K562 (cell line): ENCODE data around the gene ZNRF1. TPM values are rescaled to one million over a fixed set of nuclear protein-coding genes. Genes with fewer than 3 reads are reported as not detected.

ENCODE experiments used
- BCOR ChIP-seq: fragments of 450-650 bp; IDR thresholded peaks from 2 replicates; pipeline ENCODE4 v1.6.1; 2016
- BRD9 ChIP-seq: fragments of 450-650 bp; IDR thresholded peaks from 2 replicates; pipeline ENCODE4 v1.6.1; 2018; ENCODE audit warnings: low read depth; ENCODE audit not compliant: partially characterized antibody
- COPS2 ChIP-seq: fragments of 450-650 bp; conservative IDR thresholded peaks from 2 replicates; pipeline ENCODE4 v1.6.1; 2016; ENCODE audit warnings: mild to moderate bottlenecking, moderate library complexity
- CREB1 ChIP-seq, 2 experiments: sonication (generic) in 1 of 2; formaldehyde crosslinking in 1 of 2; IDR thresholded peaks; 2 replicates each; pipeline versions ENCODE4 v1.6.1 to v1.8.0; 2012 to 2022; ENCODE audit warnings: inconsistent platforms in 1 of 2, mild to moderate bottlenecking in 1 of 2, missing genetic modification reagents in 1 of 2, moderate library complexity in 1 of 2
- CREBBP ChIP-seq: IDR thresholded peaks from one replicate; pipeline ENCODE4 v1.6.1; 2012; ENCODE audit warnings: low read depth, mild to moderate bottlenecking, control low read depth, inconsistent platforms, low read length
- CREM ChIP-seq: IDR thresholded peaks from 2 replicates; pipeline ENCODE4 v1.6.1; 2014; ENCODE audit warnings: antibody characterized with exemption, low read depth
- DACH1 ChIP-seq: fragments of 450-650 bp; IDR thresholded peaks from 2 replicates; pipeline ENCODE4 v1.6.1; 2018; ENCODE audit not compliant: partially characterized antibody
- EGR1 ChIP-seq: fragments of 450-650 bp; conservative IDR thresholded peaks from 2 replicates; pipeline ENCODE4 v1.6.1; 2017; ENCODE audit warnings: mild to moderate bottlenecking
- FOXA1 ChIP-seq: fragments of 450-650 bp; IDR thresholded peaks from 2 replicates; pipeline ENCODE4 v1.6.1; 2016; ENCODE audit warnings: mild to moderate bottlenecking, borderline replicate concordance
- GATAD2A ChIP-seq: fragments of 450-650 bp; IDR thresholded peaks from 2 replicates; pipeline ENCODE4 v1.6.1; 2017
- HDAC1 ChIP-seq, 2 experiments: fragments of 450-650 bp; IDR thresholded peaks; 2 replicates each; pipeline ENCODE4 v1.6.1; 2016 to 2017; ENCODE audit warnings: inconsistent platforms in 1 of 2, mild to moderate bottlenecking in 1 of 2, moderate library complexity in 1 of 2
- HDAC2 ChIP-seq: fragments of 450-650 bp; IDR thresholded peaks from 2 replicates; pipeline ENCODE4 v1.6.1; 2016; ENCODE audit warnings: mild to moderate bottlenecking
- HMG20A ChIP-seq: fragments of 450-650 bp; formaldehyde crosslinking; conservative IDR thresholded peaks from 2 replicates; pipeline ENCODE4 v1.4.0; 2020; ENCODE audit warnings: mild to moderate bottlenecking, mixed read lengths
- HMGN3 ChIP-seq: IDR thresholded peaks from 2 replicates; pipeline ENCODE4 v1.6.1; 2011; ENCODE audit warnings: borderline replicate concordance, low read depth, mild to moderate bottlenecking, mixed read lengths, low read length; ENCODE audit not compliant: insufficient read length; ENCODE audit errors: extremely low read depth
- MAFK ChIP-seq: IDR thresholded peaks from 2 replicates; pipeline ENCODE4 v1.6.1; 2011; ENCODE audit warnings: low read length, improper control_type of control experiment
- MLLT1 ChIP-seq, 2 experiments: fragments of 450-650 bp; IDR thresholded peaks; 2 replicates each; pipeline ENCODE4 v1.6.1; 2016
- MYNN ChIP-seq, 2 experiments: sonication (generic); formaldehyde crosslinking in 1 of 2; IDR thresholded peaks; 2 replicates each; pipeline versions ENCODE4 v1.5.0 to v1.6.1; 2016 to 2020; ENCODE audit warnings: antibody characterized with exemption in 1 of 2, missing genetic modification reagents in 1 of 2
- NCOA4 ChIP-seq: fragments of 450-650 bp; IDR thresholded peaks from 2 replicates; pipeline ENCODE4 v1.6.1; 2018; ENCODE audit warnings: mild to moderate bottlenecking; ENCODE audit not compliant: partially characterized antibody
- NFE2 ChIP-seq: IDR thresholded peaks from 2 replicates; pipeline ENCODE4 v1.6.1; 2014; ENCODE audit warnings: antibody characterized with exemption, low read depth
- NONO ChIP-seq, 2 experiments: fragments of 200-400 bp in 1 of 2; fragments of 450-650 bp in 1 of 2; formaldehyde crosslinking in 1 of 2; IDR thresholded peaks; 2 replicates each; pipeline ENCODE4 v1.6.1; 2017; ENCODE audit warnings: low read depth in 2 of 2, mild to moderate bottlenecking in 2 of 2, moderate library complexity in 2 of 2, low read length in 1 of 2
- POLR2AphosphoS5 ChIP-seq: IDR thresholded peaks from 2 replicates; pipeline ENCODE4 v1.6.1; 2011; ENCODE audit warnings: mild to moderate bottlenecking, low read depth, low read length, moderate library complexity; ENCODE audit not compliant: control insufficient read depth, insufficient read depth
- SRSF1 ChIP-seq: fragments of 200-400 bp; formaldehyde crosslinking; IDR thresholded peaks from 2 replicates; pipeline ENCODE4 v1.6.1; 2017; ENCODE audit warnings: mild to moderate bottlenecking, low read depth, low read length, moderate library complexity
- ZBTB43 ChIP-seq: sonication (generic); formaldehyde crosslinking; IDR thresholded peaks from 2 replicates; pipeline ENCODE4 v1.8.0; 2023; ENCODE audit warnings: mild to moderate bottlenecking, missing genetic modification reagents
- ZNF174 ChIP-seq: fragments of 250-450 bp; sonication (Bioruptor Pico); IDR thresholded peaks from 2 replicates; pipeline ENCODE4 v1.4.0; 2020; ENCODE audit warnings: mild to moderate bottlenecking
- ZNF24 ChIP-seq: fragments of 450-650 bp; IDR thresholded peaks from 2 replicates; pipeline ENCODE4 v1.6.1; 2016
- ZNF316 ChIP-seq: fragments of 450-650 bp; IDR thresholded peaks from 2 replicates; pipeline ENCODE4 v1.6.1; 2016
- ZNF384 ChIP-seq: IDR thresholded peaks from 2 replicates; pipeline ENCODE4 v1.6.1; 2012; ENCODE audit warnings: low read depth, low read length, improper control_type of control experiment
- ZNF699 ChIP-seq: fragments of 250-450 bp; sonication (Bioruptor Pico); IDR thresholded peaks from 2 replicates; pipeline ENCODE4 v1.8.0; 2021; ENCODE audit warnings: mild to moderate bottlenecking, moderate library complexity; ENCODE audit not compliant: insufficient replicate concordance
- ZNF766 ChIP-seq: fragments of 200-800 bp; sonication (Bioruptor generic); conservative IDR thresholded peaks from 2 replicates; pipeline ENCODE4 v1.6.1; 2016; ENCODE audit warnings: missing genetic modification characterization, missing compliant biosample characterization
- polyA plus RNA-seq, 8 experiments: library from polyadenylated mRNA; depleted of rRNA in 4 of 8; stranded (reverse) in 5 of 8; unstranded in 3 of 8; fragments of >200 nt; fragmentation: Nextera tagmentation in 2 of 8; fragmentation: Illumina TruSeq in 1 of 8; extraction: Ambion mirVana in 2 of 8; extraction: Trizol in 1 of 8; gene quantifications; 2 replicates each; pipeline versions ENCODE4 v1.2.1 to v1.2.3, GENCODE V29; 2011 to 2014; ENCODE audit warnings: inconsistent platforms in 1 of 8, missing spikeins in 1 of 8
- total RNA-seq, 7 experiments: library from RNA; depleted of rRNA in 6 of 7; stranded (reverse); fragments of >200 nt in 6 of 7; fragmentation: Illumina TruSeq in 2 of 7; extraction: Trizol in 2 of 7; gene quantifications; 2 replicates each; pipeline versions ENCODE4 v1.2.1 to v1.2.3, GENCODE V29; 2011 to 2021; ENCODE audit warnings: low replicate concordance in 1 of 7

ZNRF1 gene
- total and polyA plus RNA-seq, 9 of the 15 experiments (the other 6 are each of a cell fraction or from before 2014, with no cell fraction given), result 9.5 to 37.7 (median 20.0) TPM

DNA sequence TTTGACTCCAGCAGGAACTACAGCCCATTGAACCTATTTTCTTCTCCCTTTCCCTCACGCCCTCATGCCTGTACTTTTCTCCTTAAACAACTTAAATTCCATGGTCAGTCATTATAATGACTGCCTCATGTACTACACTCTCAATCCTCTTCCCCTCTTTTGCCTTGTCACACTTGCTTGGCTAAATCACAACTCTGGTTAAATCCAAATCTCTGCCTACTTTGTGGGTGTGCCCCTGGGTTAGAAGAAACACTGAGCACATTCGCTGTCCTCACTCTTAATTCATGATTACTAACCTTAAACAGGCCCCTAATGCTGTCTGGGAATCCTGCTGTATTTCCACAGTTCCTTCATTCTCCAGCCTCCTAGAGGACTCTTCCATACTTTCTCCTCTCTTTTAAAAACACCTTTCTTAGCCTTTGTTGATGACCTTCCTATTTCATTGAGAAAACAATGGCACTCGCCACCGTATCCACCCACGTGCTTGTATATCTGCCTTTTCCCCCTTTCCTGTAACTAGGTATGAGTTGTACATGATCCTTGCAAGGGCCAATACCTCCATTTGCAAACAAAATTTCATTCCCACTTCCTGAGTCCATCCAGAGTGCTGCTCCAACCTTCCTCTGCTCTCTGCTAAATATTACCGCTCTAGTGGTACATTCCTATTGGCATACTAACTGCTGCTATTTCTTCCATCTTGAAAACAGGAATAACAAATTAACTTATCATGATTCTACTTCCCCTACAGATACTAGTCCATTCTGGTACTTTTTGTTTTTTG lies 28.9 kb downstream of the ZNRF1 start (continued):
- TF ChIP-seq HMG20A (CRISPR knock-in tag), result no peak
- no peak for TF ChIP-seq NONO (IDR thresholded peaks at IDR 0.05; ENCODE audit: low read depth in 2 of 2, low read length in 1 of 2)
- no peak for TF ChIP-seq HMGN3
- no peak for TF ChIP-seq CREM
- TF ChIP-seq MAFK, result no peak
- peak; percentile 33; the same call in 1 of the 2 replicates for TF ChIP-seq NFE2
- no peak for TF ChIP-seq CREB1 (IDR thresholded peaks at IDR 0.05)
- TF ChIP-seq CREB1 (CRISPR knock-in tag; IDR thresholded peaks at IDR 0.05), result no peak
- no peak for TF ChIP-seq FOXA1
- 0 out of 2 replicates have a peak, but pooled peaks have one; percentile 23 for TF ChIP-seq ZNF766 (CRISPR knock-in tag)
- peak; percentile 38 for TF ChIP-seq EGR1
- peak; percentile 53 for TF ChIP-seq HDAC2
- no peak for TF ChIP-seq ZNF384
- TF ChIP-seq POLR2AphosphoS5, result no peak
- no peak for TF ChIP-seq DACH1
- no peak for TF ChIP-seq ZNF174 (CRISPR knock-in tag)
- TF ChIP-seq NCOA4, result no peak
- no peak for TF ChIP-seq ZBTB43 (CRISPR knock-in tag)
- peak in 1 of 2 experiments; percentile 68; a peak in 1 of 4 replicates for TF ChIP-seq MLLT1 (IDR thresholded peaks at IDR 0.05)
- no peak for TF ChIP-seq SRSF1
- TF ChIP-seq GATAD2A, result no peak
- no peak for TF ChIP-seq MYNN (IDR thresholded peaks at IDR 0.05)
- TF ChIP-seq MYNN (CRISPR knock-in tag; IDR thresholded peaks at IDR 0.05), result no peak
- TF ChIP-seq ZNF24, result no peak
- no peak for TF ChIP-seq BRD9
- no peak for TF ChIP-seq BCOR
- 0 out of 2 replicates have a peak, but pooled peaks have one; percentile 11 for TF ChIP-seq ZNF316
- TF ChIP-seq HDAC1 (IDR thresholded peaks at IDR 0.05), result peak in 1 of 2 experiments; percentile 78; a peak in 2 of 4 replicates
- no peak for TF ChIP-seq CREBBP
- no peak for TF ChIP-seq ZNF699 (CRISPR knock-in tag)
- no peak for TF ChIP-seq COPS2
